ENCODE data around the gene LRWD1.
"Not testable (repeated sequence)": the region's sequence is repeated elsewhere in the genome, so short reads cannot be mapped to it uniquely, and the experiment has no call there.

Gene LRWD1

GRCh38 chr7:102472126-102473041 is 7.6 kb downstream of the LRWD1 start:
- no peak for TF ChIP-seq CTCF (conservative IDR thresholded peaks at IDR 0.05; ENCODE audit: low read depth)
- peak overlapping the region; percentile 28 for H3K27ac ChIP-seq
- ChIA-PET CTCF (no interaction called here), POLR2A (ENCODE audit: low non-redundant PET) (interaction anchor here (0.6 kb wide), 2 partner anchors 18 to 38 kb away, joined by 3 to 6 read pairs; no protein-coding TSS in a partner anchor)
- DNase-seq (ENCODE audit: low spot score) = no peak

- DNase-seq (ENCODE audit: low spot score) = no peak
- CTCF ChIA-PET = no interaction called here
- POLR2A ChIA-PET (ENCODE audit: low non-redundant PET) = no interaction called here
- TF ChIP-seq CTCF (conservative IDR thresholded peaks at IDR 0.05; ENCODE audit: low read depth) = no peak
- peak overlapping the region; percentile 28 for H3K27ac ChIP-seq
These were observed 8.6 kb downstream of the LRWD1 start for GRCh38 chr7:102473271-102473991.

GRCh38 chr7:102474116-102474515 is 9.3 kb downstream of the LRWD1 start:
- POLR2A ChIA-PET (ENCODE audit: low non-redundant PET); DNase-seq (ENCODE audit: low spot score); H3K27ac ChIP-seq; CTCF ChIA-PET: not testable (repeated sequence)

GRCh38 chr7:102474736-102475435 is 10.1 kb downstream of the LRWD1 start:
- POLR2A ChIA-PET (ENCODE audit: low non-redundant PET); DNase-seq (ENCODE audit: low spot score); H3K27ac ChIP-seq; CTCF ChIA-PET: not testable (repeated sequence)

GRCh38 chr7:102478314-102479208 is 13.8 kb downstream of the LRWD1 start, which contains the start of gene POLR2J:
Gene POLR2J, minus strand, starts transcription at chr7:102478922. Its CDS starts 62 bp downstream, at chr7:102478860.
- DNase-seq (ENCODE audit: low spot score); POLR2A ChIA-PET (ENCODE audit: low non-redundant PET); CTCF ChIA-PET: not testable (repeated sequence)
- H3K27ac ChIP-seq = peak within 1 kb of the TSS; percentile 54
- peak; percentile 49 for TF ChIP-seq CTCF (conservative IDR thresholded peaks at IDR 0.05; ENCODE audit: low read depth)

- POLR2A ChIA-PET (ENCODE audit: low non-redundant PET); H3K27ac ChIP-seq; DNase-seq (ENCODE audit: low spot score); CTCF ChIA-PET: not testable (repeated sequence)
These were observed 14.4 kb downstream of the LRWD1 start for GRCh38 chr7:102479209-102479584.

- POLR2A ChIA-PET (ENCODE audit: low non-redundant PET); DNase-seq (ENCODE audit: low spot score); CTCF ChIA-PET; H3K27ac ChIP-seq: not testable (repeated sequence)
- TF ChIP-seq CTCF (conservative IDR thresholded peaks at IDR 0.05; ENCODE audit: low read depth) = peak; percentile 84
These were observed 15.3 kb downstream of the LRWD1 start for GRCh38 chr7:102479982-102480637.

- CTCF ChIA-PET; DNase-seq (ENCODE audit: low spot score); H3K27ac ChIP-seq; POLR2A ChIA-PET (ENCODE audit: low non-redundant PET): not testable (repeated sequence)
These were observed 17.2 kb downstream of the LRWD1 start for GRCh38 chr7:102481962-102482361.

GRCh38 chr7:102484317-102484716 is 19.5 kb downstream of the LRWD1 start:
- POLR2A ChIA-PET (ENCODE audit: low non-redundant PET); CTCF ChIA-PET; H3K27ac ChIP-seq: not testable (repeated sequence)

GRCh38 chr7:102490529-102491075 is 25.8 kb downstream of the LRWD1 start:
- CTCF ChIA-PET; POLR2A ChIA-PET (ENCODE audit: low non-redundant PET); H3K27ac ChIP-seq; DNase-seq (ENCODE audit: low spot score): not testable (repeated sequence)

More at GRCh38 chr7:102484317-102484716, 19.5 kb downstream of the LRWD1 start:
- DNase-seq (ENCODE audit: low spot score) = not testable (repeated sequence)
